Activated CD4-positive, alpha-beta memory T cell treated with anti-CD3 and anti-CD28 coated beads for 36 hours (primary cell): ENCODE measurements around the gene FBXL3. TPM values are rescaled to one million over a fixed set of nuclear protein-coding genes. Genes with fewer than 3 reads are reported as not detected.

ENCODE experiments used
- CTCF ChIA-PET: fragments of 350-600 bp; sonication (Branson Sonifier 250); formaldehyde crosslinking; loops from one replicate; lab custom pipeline; 2021; ENCODE audit warnings: antibody characterized with exemption, inconsistent platforms; lab: Charles Lee
- POLR2A ChIA-PET: fragments of 350-600 bp; sonication (Branson Sonifier 250); formaldehyde crosslinking; loops from one replicate; lab custom pipeline; 2021; ENCODE audit warnings: antibody characterized with exemption; lab: Charles Lee
- DNase-seq: peaks from one replicate; pipeline ENCODE4 v3.0.0-alpha.2; 2020
- H3K27ac Mint-ChIP-seq: one replicate; pipeline ENCODE4 v1.8.0; 2021; ENCODE audit warnings: mixed read lengths
- H3K27me3 Mint-ChIP-seq: one replicate; pipeline ENCODE4 v1.8.0; 2021; ENCODE audit warnings: mixed read lengths
- H3K36me3 Mint-ChIP-seq: one replicate; pipeline ENCODE4 v1.8.0; 2021; ENCODE audit warnings: mixed read lengths
- H3K4me1 Mint-ChIP-seq: one replicate; pipeline ENCODE4 v1.8.0; 2021; ENCODE audit warnings: low read depth, mixed read lengths
- H3K4me3 Mint-ChIP-seq: one replicate; pipeline ENCODE4 v1.8.0; 2021; ENCODE audit warnings: mild to moderate bottlenecking, mixed read lengths
- H3K9me3 Mint-ChIP-seq: one replicate; pipeline ENCODE4 v1.8.0; 2021; ENCODE audit warnings: mixed read lengths
- intact Hi-C: fragments of 100-400 bp; cut with micrococcal nuclease; formaldehyde crosslinking; loops from one replicate; pipeline ENCODE4 v1.15.1; 2023
- total RNA-seq, 2 experiments: library from RNA; stranded (reverse); gene quantifications; one replicate each; pipeline ENCODE4 v1.2.3, GENCODE V29; 2021

FBXL3 gene
- total RNA-seq, 2 experiments from 2014 or later, result 35.6 to 35.7 TPM

GRCh38 chr13:77042566-77043177, 15.7 kb upstream of the FBXL3 start:
- DNase-seq, result no peak
- peaks cover 11% of the 10 kb centered on the region for H3K36me3 Mint-ChIP-seq
- no peak overlapping the region for H3K4me3 Mint-ChIP-seq
- POLR2A ChIA-PET, result interaction anchor here (1.0 kb wide), 1 partner anchor 16 kb away, joined by 4 read pairs; no protein-coding TSS in a partner anchor
- H3K27me3 Mint-ChIP-seq, result no peaks in the 10 kb centered on the region
- H3K4me1 Mint-ChIP-seq, result peaks cover 3% of the 10 kb centered on the region
- no peaks in the 10 kb centered on the region for H3K9me3 Mint-ChIP-seq
- intact Hi-C loops, result no loop called here
- H3K27ac Mint-ChIP-seq, result no peak overlapping the region
- CTCF ChIA-PET, result interaction anchor here (0.8 kb wide), 1 partner anchor 15 kb away, joined by 4 read pairs; no protein-coding TSS in a partner anchor

- Mint-ChIP-seq H3K9me3 (no peaks in the 10 kb centered on the region), H3K36me3 (peaks cover 2% of the 10 kb centered on the region), H3K27me3 (no peaks in the 10 kb centered on the region), H3K4me3 (no peak overlapping the region), H3K27ac (no peak overlapping the region), H3K4me1 (no peaks in the 10 kb centered on the region)
- POLR2A ChIA-PET, result no interaction called here
- CTCF ChIA-PET, result no interaction called here
- intact Hi-C loops, result no loop called here
- DNase-seq, result no peak
Measured at GRCh38 chr13:77040835-77041234, 13.9 kb upstream of the FBXL3 start.

GRCh38 chr13:77040076-77040475, 13.1 kb upstream of the FBXL3 start:
- H3K9me3 Mint-ChIP-seq, result no peaks in the 10 kb centered on the region
- CTCF ChIA-PET, result no interaction called here
- POLR2A ChIA-PET, result no interaction called here
- DNase-seq, result no peak
- intact Hi-C loops, result no loop called here
- H3K27me3 Mint-ChIP-seq, result no peaks in the 10 kb centered on the region
- no peak overlapping the region for H3K4me3 Mint-ChIP-seq
- no peak overlapping the region for H3K27ac Mint-ChIP-seq
- H3K36me3 Mint-ChIP-seq, result peaks cover 2% of the 10 kb centered on the region
- no peaks in the 10 kb centered on the region for H3K4me1 Mint-ChIP-seq

GRCh38 chr13:77038907-77039480, 12.0 kb upstream of the FBXL3 start:
- ChIA-PET CTCF (interaction anchor here (0.7 kb wide), 1 partner anchor 1262 kb away, joined by 3 read pairs; no protein-coding TSS in a partner anchor), POLR2A (no interaction called here)

GRCh38 chr13:77036279-77036678, 9.3 kb upstream of the FBXL3 start:
- no peak for DNase-seq
- Mint-ChIP-seq H3K4me1 (peaks cover 14% of the 10 kb centered on the region), H3K27me3 (no peaks in the 10 kb centered on the region), H3K9me3 (no peaks in the 10 kb centered on the region), H3K4me3 (no peak overlapping the region), H3K27ac (no peak overlapping the region), H3K36me3 (no peaks in the 10 kb centered on the region)
- POLR2A ChIA-PET, result no interaction called here
- CTCF ChIA-PET, result no interaction called here
- intact Hi-C loops, result no loop called here

More at GRCh38 chr13:77038907-77039480, 12.0 kb upstream of the FBXL3 start:
- peaks cover 9% of the 10 kb centered on the region for H3K4me1 Mint-ChIP-seq
- H3K9me3 Mint-ChIP-seq, result no peaks in the 10 kb centered on the region
- no peak for DNase-seq
- no peak overlapping the region for H3K4me3 Mint-ChIP-seq
- H3K27me3 Mint-ChIP-seq, result no peaks in the 10 kb centered on the region
- H3K27ac Mint-ChIP-seq, result no peak overlapping the region
- intact Hi-C loops, result no loop called here
- H3K36me3 Mint-ChIP-seq, result no peaks in the 10 kb centered on the region

GRCh38 chr13:77034881-77035280, 7.9 kb upstream of the FBXL3 start:
- intact Hi-C loops, result no loop called here

GRCh38 chr13:77033717-77034302, 6.9 kb upstream of the FBXL3 start:
- DNase-seq, result no peak
- no peak overlapping the region for H3K27ac Mint-ChIP-seq

More at GRCh38 chr13:77034881-77035280, 7.9 kb upstream of the FBXL3 start:
- no peak overlapping the region for H3K4me3 Mint-ChIP-seq
- no peak for DNase-seq
- no peaks in the 10 kb centered on the region for H3K27me3 Mint-ChIP-seq
- H3K36me3 Mint-ChIP-seq, result no peaks in the 10 kb centered on the region
- no peak overlapping the region for H3K27ac Mint-ChIP-seq
- H3K9me3 Mint-ChIP-seq, result no peaks in the 10 kb centered on the region
- POLR2A ChIA-PET, result no interaction called here
- H3K4me1 Mint-ChIP-seq, result peaks cover 14% of the 10 kb centered on the region
- CTCF ChIA-PET, result interaction anchor here (0.6 kb wide), 1 partner anchor 363 kb away, joined by 3 read pairs; no protein-coding TSS in a partner anchor

GRCh38 chr13:77031656-77032243, 4.8 kb upstream of the FBXL3 start:
- CTCF ChIA-PET, result no interaction called here
- POLR2A ChIA-PET, result no interaction called here
- Mint-ChIP-seq H3K4me1 (peaks cover 25% of the 10 kb centered on the region), H3K9me3 (no peaks in the 10 kb centered on the region), H3K27me3 (no peaks in the 10 kb centered on the region), H3K4me3 (no peak overlapping the region), H3K27ac (no peak overlapping the region), H3K36me3 (peaks cover 1% of the 10 kb centered on the region)
- intact Hi-C loops, result no loop called here
- no peak for DNase-seq

More at GRCh38 chr13:77033717-77034302, 6.9 kb upstream of the FBXL3 start:
- Mint-ChIP-seq H3K4me1 (peaks cover 14% of the 10 kb centered on the region), H3K27me3 (no peaks in the 10 kb centered on the region), H3K4me3 (no peak overlapping the region), H3K9me3 (no peaks in the 10 kb centered on the region), H3K36me3 (no peaks in the 10 kb centered on the region)
- CTCF ChIA-PET, result no interaction called here
- intact Hi-C loops, result no loop called here
- POLR2A ChIA-PET, result interaction anchor here (0.5 kb wide), 1 partner anchor 445 kb away, joined by 4 read pairs; no protein-coding TSS in a partner anchor

- Mint-ChIP-seq H3K27ac (no peak overlapping the region), H3K4me1 (peaks cover 28% of the 10 kb centered on the region), H3K36me3 (peaks cover 8% of the 10 kb centered on the region), H3K9me3 (no peaks in the 10 kb centered on the region), H3K4me3 (no peak overlapping the region), H3K27me3 (no peaks in the 10 kb centered on the region)
- DNase-seq, result no peak
- CTCF ChIA-PET, result no interaction called here
- intact Hi-C loops, result loop anchor here (5.0 to 10.0 kb wide), 3 partner anchors 358 to 705 kb away; no protein-coding TSS in a partner anchor
- POLR2A ChIA-PET, result no interaction called here
Measured at GRCh38 chr13:77029436-77029835, 2.5 kb upstream of the FBXL3 start.

GRCh38 chr13:77028202-77028601, 1.2 kb upstream of the FBXL3 start:
- no peaks in the 10 kb centered on the region for H3K27me3 Mint-ChIP-seq
- no peaks in the 10 kb centered on the region for H3K9me3 Mint-ChIP-seq
- CTCF ChIA-PET, result interaction anchor here (0.6 to 1.3 kb wide), 4 partner anchors 15 to 450 kb away, joined by 3 to 4 read pairs (median 4); no protein-coding TSS in a partner anchor
- H3K27ac Mint-ChIP-seq, result no peak overlapping the region
- peak overlapping the region; percentile 88 for H3K4me3 Mint-ChIP-seq
- intact Hi-C loops, result loop anchor here (5.0 to 10.0 kb wide), 3 partner anchors 359 to 707 kb away; no protein-coding TSS in a partner anchor
- POLR2A ChIA-PET, result interaction anchor here (0.7 to 3.8 kb wide), 3 partner anchors 13 to 1294 kb away, joined by 4 to 54 read pairs (median 29); partner anchors contain the start of gene CLN5
- peaks cover 14% of the 10 kb centered on the region for H3K36me3 Mint-ChIP-seq
- no peak for DNase-seq
- H3K4me1 Mint-ChIP-seq, result peaks cover 29% of the 10 kb centered on the region

- Mint-ChIP-seq H3K4me3 (peak overlapping the region; percentile 99), H3K27ac (peak overlapping the region; percentile 87), H3K9me3 (no peaks in the 10 kb centered on the region), H3K27me3 (no peaks in the 10 kb centered on the region), H3K4me1 (peaks cover 47% of the 10 kb centered on the region), H3K36me3 (peaks cover 19% of the 10 kb centered on the region)
- CTCF ChIA-PET, result interaction anchor here (1.2 to 2.0 kb wide), 3 partner anchors 18 to 452 kb away, joined by 3 to 7 read pairs (median 5); no protein-coding TSS in a partner anchor
- intact Hi-C loops, result loop anchor here (2.0 to 10.0 kb wide), 5 partner anchors 140 to 708 kb away; partner anchors contain the start of gene KCTD12
- POLR2A ChIA-PET, result interaction anchor here (0.8 to 3.8 kb wide), 11 partner anchors 11 to 302 kb away, joined by 3 to 54 read pairs (median 5); partner anchors contain the start of genes CLN5 and KCTD12
- peak; percentile 86 for DNase-seq
Measured at GRCh38 chr13:77026255-77026860, 601 bp downstream of the FBXL3 start.
